Right lobe of liver (tissue), 6 donors: ENCODE results near the gene NEUROD1. TPM values are rescaled to one million over a fixed set of nuclear protein-coding genes. Genes with fewer than 3 reads are reported as not detected.

Experiments used
- ATAC-seq, 4 donors: fragments of 200-7000 bp; cut with Tn5 transposase; one replicate each; pipeline ENCODE4 v1.9.1; 2020; ENCODE audit warnings: mild to moderate bottlenecking in 4 of 4, moderate library complexity in 4 of 4
- DNase-seq, 3 donors: peaks; one replicate each; pipeline ENCODE4 v3.0.0-alpha.2; 2020
- H3K27ac ChIP-seq, 3 donors: fragments of 200-600 bp; one replicate each; pipeline ENCODE4 v1.8.0; 2022
- H3K27me3 ChIP-seq, 2 donors: fragments of 200-600 bp; one replicate each; pipeline ENCODE4 v1.8.0; 2022
- H3K36me3 ChIP-seq, 4 donors: fragments of 200-600 bp; sonication (generic) in 1 of 4; one replicate each; pipeline versions ENCODE4 v1.5.1 to v1.8.0; 2017 to 2022; ENCODE audit warnings: control low read depth in 1 of 4
- H3K4me1 ChIP-seq, 4 donors: fragments of 200-600 bp; sonication (generic) in 1 of 4; one replicate each; pipeline versions ENCODE4 v1.5.1 to v1.8.0; 2017 to 2022; ENCODE audit warnings: control low read depth in 1 of 4
- H3K4me3 ChIP-seq, 3 donors: fragments of 200-600 bp; one replicate each; pipeline ENCODE4 v1.8.0; 2022
- H3K9me3 ChIP-seq, 4 donors: fragments of 200-600 bp; sonication (generic) in 1 of 4; one replicate each; pipeline versions ENCODE4 v1.5.1 to v1.8.0; 2017 to 2022; ENCODE audit warnings: control low read depth in 1 of 4
- CTCF ChIP-seq, 4 donors: fragments of 200-600 bp in 3 of 4; fragments of 450-650 bp in 1 of 4; IDR thresholded peaks; one replicate each; pipeline versions ENCODE4 v1.5.1 to v1.8.0; 2016 to 2022; ENCODE audit warnings: antibody characterized with exemption in 4 of 4, mild to moderate bottlenecking in 2 of 4
- POLR2A ChIP-seq: fragments of 450-650 bp; IDR thresholded peaks from one replicate; pipeline ENCODE4 v1.6.1; 2017; ENCODE audit warnings: antibody characterized with exemption, mild to moderate bottlenecking
- WGBS: methylation state at CpG from one replicate; pipeline ENCODE4 v1.1.6; 2018; ENCODE audit warnings: low coverage, low lambda C conversion rate; ENCODE audit not compliant: insufficient coverage; ENCODE audit errors: missing lambda C conversion rate; 5-methylcytosine and 5-hydroxymethylcytosine counted together
- intact Hi-C, 2 donors: fragments of 100-400 bp; cut with DNase I; formaldehyde crosslinking; loops; one replicate each; pipeline versions ENCODE4 v1.11.2 to v1.14.1; 2022
- long read RNA-seq: library from polyadenylated mRNA; unstranded; transcript quantifications from one replicate; pipeline ENCODE4 v2.0.0, GENCODE V29; 2019
- total RNA-seq, 6 experiments: library from RNA; depleted of rRNA in 2 of 6; stranded (reverse); fragments of >200 nt in 2 of 6; fragmentation: NEBNext Ultra II Directional in 3 of 6; extraction: Animal tissue kit (Norgen Biotek cat#: 25700) in 3 of 6; gene quantifications; one replicate each; pipeline versions ENCODE4 v1.1.0 to v1.2.4, GENCODE V29; 2016 to 2023
- donor health status: DM: no; HTN: yes; CAD: no.
- donor health status: DM: no; HTN: no; CAD: no.
- donor health status: DM: no; HTN: no; CAD: no.
- donor health status: DM: no; HTN: yes; CAD: no.
- donor health status: DM: no; HTN: yes; CAD: no.

Gene NEUROD1
- total RNA-seq, result not detected
- long read RNA-seq, result 0 reads

GRCh38 chr2:181680055-181680936 is at the start of gene NEUROD1:
NEUROD1 (minus strand) TSS chr2:181680517; CDS start chr2:181678860, 1,657 bp downstream.
- Histone ChIP-seq H3K36me3 (no peaks in the 10 kb centered on the region), H3K4me1 (peaks cover 0 to 4% (median under 1%) of the 10 kb centered on the region in 4 donors), H3K27ac (no peak within 1 kb of the TSS), H3K4me3 (no peak within 1 kb of the TSS), H3K27me3 (peaks cover 0 to 4% of the 10 kb centered on the region in 2 donors), H3K9me3 (no peaks in the 10 kb centered on the region)
- intact Hi-C loops, result no loop called here
- DNase-seq (no peak), ATAC-seq (no peak)
- WGBS, result 5% methylated on average over 45 of the region's 45 CpGs
- TF ChIP-seq CTCF (IDR thresholded peaks at IDR 0.05), result no peak
- TF ChIP-seq POLR2A, result no peak

GRCh38 chr2:181725476-181725875 is 45.2 kb upstream of the NEUROD1 start:
- DNase-seq (no peak), ATAC-seq (no peak)
- H3K4me1 ChIP-seq, result no peaks in the 10 kb centered on the region
- TF ChIP-seq POLR2A (no peak), CTCF (IDR thresholded peaks at IDR 0.05) (no peak)
- H3K27ac ChIP-seq, result no peak overlapping the region
- H3K27me3 ChIP-seq, result no peaks in the 10 kb centered on the region
- WGBS, result 92% methylated on average over 1 of the region's 1 CpG
- H3K4me3 ChIP-seq, result no peak overlapping the region
- H3K9me3 ChIP-seq, result no peaks in the 10 kb centered on the region
- no peaks in the 10 kb centered on the region for H3K36me3 ChIP-seq
- intact Hi-C loops, result no loop called here

DNA sequence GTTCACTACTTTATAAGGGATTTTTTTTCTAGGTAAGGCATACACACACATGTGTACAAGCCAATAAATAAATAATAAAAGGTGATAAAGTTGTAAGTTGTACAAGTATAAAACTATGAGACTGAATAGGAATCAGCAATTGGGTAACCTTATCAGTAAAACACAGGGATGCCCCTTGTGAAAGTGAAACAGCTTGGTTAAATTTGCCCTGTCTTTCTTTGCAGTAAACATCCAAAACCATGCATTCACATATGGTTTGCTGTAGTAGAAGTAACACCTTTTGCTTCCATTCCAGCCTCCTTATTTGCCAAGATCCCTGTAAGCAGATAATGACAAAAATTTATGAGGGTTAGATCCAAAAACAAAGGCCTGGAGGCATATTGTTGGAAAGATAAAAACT is 44.3 kb upstream of the NEUROD1 start:
- no peaks in the 10 kb centered on the region for H3K36me3 ChIP-seq
- no peak overlapping the region for H3K27ac ChIP-seq
- H3K4me1 ChIP-seq, result no peaks in the 10 kb centered on the region
- no peaks in the 10 kb centered on the region for H3K27me3 ChIP-seq
- no peak overlapping the region for H3K4me3 ChIP-seq
- no peaks in the 10 kb centered on the region for H3K9me3 ChIP-seq
- no peak for DNase-seq
- no peak for ATAC-seq
- TF ChIP-seq POLR2A (no peak), CTCF (IDR thresholded peaks at IDR 0.05) (no peak)
- intact Hi-C loops, result no loop called here

DNA sequence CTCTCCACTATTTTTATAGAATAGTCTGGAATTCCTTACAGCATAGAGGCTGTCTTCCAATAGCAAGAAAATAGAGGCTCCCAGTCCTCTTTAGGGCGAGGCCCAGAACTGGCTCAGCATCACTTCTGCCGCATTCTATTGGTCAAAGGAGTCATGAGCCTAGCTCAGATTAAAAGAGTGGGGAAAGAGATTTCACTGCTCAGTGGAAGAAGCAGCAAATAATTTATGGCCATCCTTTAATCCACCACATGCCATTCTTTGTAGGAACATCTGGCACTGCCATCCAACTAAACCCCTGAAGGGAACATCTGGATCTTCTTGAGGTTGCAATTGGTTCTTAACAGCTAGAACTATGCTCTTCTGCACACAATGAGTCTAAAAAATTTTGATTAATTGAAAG is 43.4 kb upstream of the NEUROD1 start:
- DNase-seq (no peak), ATAC-seq (no peak)
- Histone ChIP-seq H3K4me1 (no peaks in the 10 kb centered on the region), H3K9me3 (no peaks in the 10 kb centered on the region), H3K4me3 (no peak overlapping the region), H3K27me3 (no peaks in the 10 kb centered on the region), H3K36me3 (no peaks in the 10 kb centered on the region), H3K27ac (no peak overlapping the region)
- TF ChIP-seq POLR2A, result no peak
- TF ChIP-seq CTCF (IDR thresholded peaks at IDR 0.05), result no peak
- WGBS, result 45% methylated on average over 2 of the region's 2 CpGs
- intact Hi-C loops, result no loop called here
